ENCODE results near the gene DLX1.

GRCh38 chr2:172113617-172114016, 28.3 kb downstream of the DLX1 start:
- peak in 1 of 7 experiments; percentile 5 for TF ChIP-seq CTCF (IDR thresholded peaks at IDR 0.05)
- no peak for TF ChIP-seq POLR2AphosphoS5 (IDR thresholded peaks at IDR 0.05)
- no peak for TF ChIP-seq POLR2A (IDR thresholded peaks at IDR 0.05)

Measured in stomach (tissue), 4 donors.